PC-3 (cell line): ENCODE results near the gene ELOVL2. TPM values are rescaled to one million over a fixed set of nuclear protein-coding genes. Genes with fewer than 3 reads are reported as not detected.

Experiments used
- ATAC-seq: fragments of 200-7000 bp; cut with Tn5 transposase; 2 replicates; pipeline ENCODE4 v1.9.1; 2020; ENCODE audit warnings: mild to moderate bottlenecking, moderate library complexity
- BruUV-seq: library from RNA; stranded (reverse); fragments of 400-500 nt; replicated peaks from 2 replicates; lab custom pipeline; 2021; lab: Mats Ljungman, UMichigan
- CTCF ChIA-PET: fragments of 300-600 bp; sonication (Branson Sonifier 250); formaldehyde crosslinking; loops from one replicate; lab custom pipeline; 2022; ENCODE audit warnings: antibody characterized with exemption; lab: Charles Lee
- POLR2A ChIA-PET: fragments of 300-600 bp; sonication (Branson Sonifier 250); formaldehyde crosslinking; loops from one replicate; lab custom pipeline; 2022; ENCODE audit warnings: antibody characterized with exemption; ENCODE audit not compliant: unreplicated experiment; lab: Charles Lee
- DNase-seq: peaks from one replicate; pipeline ENCODE4 v3.0.0-alpha.2; 2015
- H2AFZ ChIP-seq: fragments of 300-600 bp; sonication (generic); 2 replicates; pipeline ENCODE4 v1.6.0; 2016; ENCODE audit warnings: antibody characterized with exemption, low read length
- H3F3A ChIP-seq: fragments of 300-600 bp; sonication (generic); one replicate; pipeline ENCODE4 v1.6.0; 2017; ENCODE audit warnings: antibody characterized with exemption, low read length, control low read depth, mild to moderate bottlenecking; ENCODE audit not compliant: unreplicated experiment
- H3K27ac ChIP-seq: fragments of 300-600 bp; sonication (generic); 2 replicates; pipeline ENCODE4 v1.5.1; 2016; ENCODE audit warnings: mild to moderate bottlenecking, low read length
- H3K27me3 ChIP-seq: fragments of 300-600 bp; sonication (generic); 2 replicates; pipeline ENCODE4 v1.6.1; 2016; ENCODE audit warnings: low read length, mixed read lengths
- H3K36me3 ChIP-seq: fragments of 300-600 bp; sonication (generic); 2 replicates; pipeline ENCODE4 v1.6.1; 2016; ENCODE audit warnings: low read depth, mixed run types, low read length, mixed read lengths
- H3K4me1 ChIP-seq: fragments of 300-600 bp; sonication (generic); 2 replicates; pipeline ENCODE4 v1.5.1; 2016; ENCODE audit warnings: low read length; ENCODE audit not compliant: insufficient read depth
- H3K4me2 ChIP-seq: fragments of 300-600 bp; sonication (generic); 2 replicates; pipeline ENCODE4 v1.6.0; 2016; ENCODE audit warnings: low read length
- H3K4me3 ChIP-seq: fragments of 300-600 bp; sonication (generic); 2 replicates; pipeline ENCODE4 v1.5.1; 2016; ENCODE audit warnings: mild to moderate bottlenecking, low read length, mixed read lengths
- H3K79me2 ChIP-seq: fragments of 300-600 bp; sonication (generic); 2 replicates; pipeline ENCODE4 v1.6.1; 2017; ENCODE audit warnings: low read length, mixed read lengths
- H3K9ac ChIP-seq: fragments of 300-600 bp; sonication (generic); 2 replicates; pipeline ENCODE4 v1.6.0; 2016; ENCODE audit warnings: mild to moderate bottlenecking, low read length
- H3K9me2 ChIP-seq: fragments of 300-600 bp; sonication (generic); replicated peaks from 2 replicates; pipeline ENCODE4 v1.6.1; 2016; ENCODE audit warnings: mixed run types, low read length, mixed read lengths
- H3K9me3 ChIP-seq: fragments of 300-600 bp; sonication (generic); 2 replicates; pipeline ENCODE4 v1.6.1; 2016; ENCODE audit warnings: low read length, mixed read lengths
- H4K20me1 ChIP-seq: fragments of 300-600 bp; sonication (generic); 2 replicates; pipeline ENCODE4 v1.6.1; 2016; ENCODE audit warnings: low read length, mixed read lengths
- EZH2 ChIP-seq: fragments of 300-600 bp; sonication (generic); IDR thresholded peaks from one replicate; pipeline ENCODE4 v1.6.1; 2017; ENCODE audit warnings: antibody characterized with exemption, mild to moderate bottlenecking, low read length; ENCODE audit not compliant: unreplicated experiment
- EZH2phosphoT487 ChIP-seq: fragments of 300-600 bp; sonication (generic); IDR thresholded peaks from 2 replicates; pipeline ENCODE4 v1.6.1; 2018; ENCODE audit warnings: mild to moderate bottlenecking, antibody characterized with exemption, low read length, borderline replicate concordance
- intact Hi-C: fragments of 100-400 bp; cut with micrococcal nuclease; formaldehyde crosslinking; loops from 2 replicates; pipeline ENCODE4 v1.9.0; 2023
- total RNA-seq: library from RNA; depleted of rRNA; stranded (reverse); fragments of >200 nt; gene quantifications from 2 replicates; pipeline ENCODE4 v1.2.3, GENCODE V29; 2014; rRNA removed
- TF ChIP-seq, protein P1 (sequence below): fragments of 300-600 bp; sonication (generic); conservative IDR thresholded peaks from 2 replicates; pipeline ENCODE4 v1.5.1; 2017; ENCODE audit warnings: antibody characterized with exemption, low read depth, mild to moderate bottlenecking, low read length

Gene ELOVL2
- total RNA-seq, 1 experiment from 2014 or later = 0.91 TPM

DNA sequence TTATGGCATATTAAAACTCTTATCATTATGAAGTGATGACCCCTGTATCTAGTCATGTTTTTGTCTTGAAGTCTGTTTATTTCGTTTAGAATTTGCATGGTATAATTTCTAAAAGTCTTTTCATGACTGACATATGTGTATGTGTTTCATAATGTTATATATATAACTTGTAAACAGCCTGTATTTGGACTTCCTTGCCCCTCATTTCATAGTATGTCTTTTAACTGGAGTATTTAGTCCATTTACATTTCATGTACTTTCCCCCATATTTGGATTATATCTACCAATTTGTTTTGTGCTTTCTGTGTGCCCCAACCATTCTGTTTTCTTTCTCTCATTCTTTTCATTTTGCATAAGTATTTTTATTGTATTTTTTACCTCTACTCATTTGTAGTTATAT, 98.3 kb downstream of the ELOVL2 start:
- H3K27me3 ChIP-seq = peaks cover 31% of the 10 kb centered on the region
- CTCF ChIA-PET = no interaction called here
- H3K36me3 ChIP-seq = no peaks in the 10 kb centered on the region
- BruUV-seq = no TSS peak
- DNase-seq (no peak), ATAC-seq (no peak)
- POLR2A ChIA-PET = no interaction called here
- no peaks in the 10 kb centered on the region for H3K9me2 ChIP-seq
- no peak overlapping the region for H3K9ac ChIP-seq
- TF ChIP-seq EZH2phosphoT487 (no peak), EZH2 (no peak)
- TF ChIP-seq, protein P1, sequence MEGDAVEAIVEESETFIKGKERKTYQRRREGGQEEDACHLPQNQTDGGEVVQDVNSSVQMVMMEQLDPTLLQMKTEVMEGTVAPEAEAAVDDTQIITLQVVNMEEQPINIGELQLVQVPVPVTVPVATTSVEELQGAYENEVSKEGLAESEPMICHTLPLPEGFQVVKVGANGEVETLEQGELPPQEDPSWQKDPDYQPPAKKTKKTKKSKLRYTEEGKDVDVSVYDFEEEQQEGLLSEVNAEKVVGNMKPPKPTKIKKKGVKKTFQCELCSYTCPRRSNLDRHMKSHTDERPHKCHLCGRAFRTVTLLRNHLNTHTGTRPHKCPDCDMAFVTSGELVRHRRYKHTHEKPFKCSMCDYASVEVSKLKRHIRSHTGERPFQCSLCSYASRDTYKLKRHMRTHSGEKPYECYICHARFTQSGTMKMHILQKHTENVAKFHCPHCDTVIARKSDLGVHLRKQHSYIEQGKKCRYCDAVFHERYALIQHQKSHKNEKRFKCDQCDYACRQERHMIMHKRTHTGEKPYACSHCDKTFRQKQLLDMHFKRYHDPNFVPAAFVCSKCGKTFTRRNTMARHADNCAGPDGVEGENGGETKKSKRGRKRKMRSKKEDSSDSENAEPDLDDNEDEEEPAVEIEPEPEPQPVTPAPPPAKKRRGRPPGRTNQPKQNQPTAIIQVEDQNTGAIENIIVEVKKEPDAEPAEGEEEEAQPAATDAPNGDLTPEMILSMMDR = no peak
- H2AFZ ChIP-seq = no peak overlapping the region
- H3K9me3 ChIP-seq = no peaks in the 10 kb centered on the region
- no peak overlapping the region for H3K4me2 ChIP-seq
- intact Hi-C loops = no loop called here
- H3K79me2 ChIP-seq = no peaks in the 10 kb centered on the region
- no peak overlapping the region for H3K4me3 ChIP-seq
- no peaks in the 10 kb centered on the region for H4K20me1 ChIP-seq
- no peaks in the 10 kb centered on the region for H3K4me1 ChIP-seq
- no peaks in the 10 kb centered on the region for H3F3A ChIP-seq
- H3K27ac ChIP-seq = no peak overlapping the region

DNA sequence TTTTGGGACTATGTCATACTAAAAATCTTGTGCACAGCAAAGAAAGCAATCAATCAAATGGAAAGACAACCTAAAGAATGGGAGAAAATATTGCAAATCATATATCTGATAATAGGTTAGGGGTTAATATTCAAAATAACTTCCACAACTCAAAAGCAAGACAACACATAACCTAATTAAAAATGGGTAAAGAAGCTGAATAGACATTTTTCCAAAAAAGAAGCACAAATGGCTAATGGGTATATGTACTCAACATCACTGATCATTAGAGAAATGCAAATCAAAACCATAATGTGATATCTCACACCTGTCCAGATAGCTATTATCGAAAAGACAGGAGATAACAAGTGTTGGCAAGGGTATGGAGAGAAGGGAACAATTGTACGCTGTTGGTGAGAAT, 104.3 kb downstream of the ELOVL2 start:
- no peaks in the 10 kb centered on the region for H3K4me1 ChIP-seq
- H3K9me3 ChIP-seq = no peaks in the 10 kb centered on the region
- no peak overlapping the region for H3K9ac ChIP-seq
- no peak overlapping the region for H3K4me2 ChIP-seq
- H3K9me2 ChIP-seq = no peaks in the 10 kb centered on the region
- POLR2A ChIA-PET = no interaction called here
- no peak for TF ChIP-seq EZH2phosphoT487
- TF ChIP-seq, protein P1 = no peak
- no peak for TF ChIP-seq EZH2
- CTCF ChIA-PET = no interaction called here
- H3K79me2 ChIP-seq = no peaks in the 10 kb centered on the region
- no peak overlapping the region for H2AFZ ChIP-seq
- no peak overlapping the region for H3K4me3 ChIP-seq
- H3K27me3 ChIP-seq = peaks cover 32% of the 10 kb centered on the region
- H3K36me3 ChIP-seq = no peaks in the 10 kb centered on the region
- no peak for DNase-seq
- no peaks in the 10 kb centered on the region for H4K20me1 ChIP-seq
- ATAC-seq = no peak
- no peaks in the 10 kb centered on the region for H3F3A ChIP-seq
- BruUV-seq = no TSS peak
- H3K27ac ChIP-seq = no peak overlapping the region
- intact Hi-C loops = no loop called here

DNA sequence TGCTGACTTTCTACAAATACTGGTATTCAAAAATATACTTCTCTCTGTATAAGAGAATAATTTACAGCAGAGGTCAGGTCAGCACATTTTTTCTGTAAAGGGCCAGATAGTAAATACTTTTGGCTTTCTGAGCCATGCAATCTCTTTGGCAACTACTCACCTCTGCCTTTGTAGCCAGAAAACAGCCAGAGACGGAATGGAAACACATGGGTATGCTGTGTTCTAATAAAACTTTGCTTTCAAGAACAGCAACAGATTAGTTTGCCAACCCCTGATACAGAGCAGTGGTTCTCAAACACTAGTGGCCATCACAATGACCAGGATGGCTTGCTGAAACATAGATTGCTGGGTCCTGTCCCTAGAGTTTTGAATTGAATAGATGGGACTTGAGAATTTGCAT, 111.0 kb downstream of the ELOVL2 start:
- POLR2A ChIA-PET = no interaction called here
- H3K9me2 ChIP-seq = no peaks in the 10 kb centered on the region
- no TSS peak for BruUV-seq
- DNase-seq (no peak), ATAC-seq (no peak)
- intact Hi-C loops = no loop called here
- no peaks in the 10 kb centered on the region for H3F3A ChIP-seq
- H2AFZ ChIP-seq = no peak overlapping the region
- no peaks in the 10 kb centered on the region for H3K79me2 ChIP-seq
- no peaks in the 10 kb centered on the region for H3K36me3 ChIP-seq
- no peaks in the 10 kb centered on the region for H3K9me3 ChIP-seq
- H4K20me1 ChIP-seq = no peaks in the 10 kb centered on the region
- no peak overlapping the region for H3K27ac ChIP-seq
- peaks cover 70% of the 10 kb centered on the region for H3K27me3 ChIP-seq
- CTCF ChIA-PET = no interaction called here
- no peak overlapping the region for H3K9ac ChIP-seq
- no peak overlapping the region for H3K4me2 ChIP-seq
- TF ChIP-seq EZH2phosphoT487 (no peak), EZH2 (no peak)
- TF ChIP-seq, protein P1 = no peak
- H3K4me3 ChIP-seq = no peak overlapping the region
- no peaks in the 10 kb centered on the region for H3K4me1 ChIP-seq

Other genes starting within 250 kb of the ELOVL2 start
- 0.11 and 0.12 TPM in 2 replicates for gene MAK, start 205.8 kb downstream of the ELOVL2 start, total RNA-seq
- gene GCM2, start 162.3 kb downstream of the ELOVL2 start, total RNA-seq = not detected in 2 replicates
- 0.07 and 2.4 TPM in 2 replicates for gene SYCP2L, start 157.3 kb downstream of the ELOVL2 start, total RNA-seq
- gene SMIM13, start 49.5 kb upstream of the ELOVL2 start, total RNA-seq = 7.1 and 9.0 TPM in 2 replicates
- gene ERVFRD-1, start 67.4 kb upstream of the ELOVL2 start, total RNA-seq = not detected in 2 replicates
- 12.1 and 13.9 TPM in 2 replicates for gene NEDD9, start 188.4 kb upstream of the ELOVL2 start, total RNA-seq